Measurements from ENCODE around the gene DOCK2.
"Not testable (repeated sequence)": the region's sequence is repeated elsewhere in the genome, so short reads cannot be mapped to it uniquely, and the experiment has no call there.

DOCK2 gene

GRCh38 chr5:169602535-169602934, 34.5 kb upstream of the DOCK2 start:
- peak in 1 of 2 donors; percentile 48 for DNase-seq (ENCODE audit: low read depth in 2 of 2)
- H3K4me3 ChIP-seq (replicated peaks in 1 of 2; ENCODE audit: low read depth in 2 of 2, low read length in 2 of 2) = no peak overlapping the region
- TF ChIP-seq CTCF (IDR thresholded peaks at IDR 0.05; ENCODE audit: low read depth, low read length) = no peak

GRCh38 chr5:169606279-169606678, 30.8 kb upstream of the DOCK2 start:
- DNase-seq (ENCODE audit: low read depth in 2 of 2) = no peak
- TF ChIP-seq CTCF (IDR thresholded peaks at IDR 0.05; ENCODE audit: low read depth, low read length) = no peak
- H3K4me3 ChIP-seq (replicated peaks in 1 of 2; ENCODE audit: low read depth in 2 of 2, low read length in 2 of 2) = no peak overlapping the region

- H3K4me3 ChIP-seq (replicated peaks in 1 of 2; ENCODE audit: low read depth in 2 of 2, low read length in 2 of 2) = no peak overlapping the region
- no peak for DNase-seq (ENCODE audit: low read depth in 2 of 2)
- TF ChIP-seq CTCF (IDR thresholded peaks at IDR 0.05; ENCODE audit: low read depth, low read length) = no peak
These were observed 29.2 kb upstream of the DOCK2 start for GRCh38 chr5:169607882-169608281.

GRCh38 chr5:169609716-169610115, 27.4 kb upstream of the DOCK2 start:
- no peak for TF ChIP-seq CTCF (IDR thresholded peaks at IDR 0.05; ENCODE audit: low read depth, low read length)
- DNase-seq (ENCODE audit: low read depth in 2 of 2) = peak in 1 of 2 donors; percentile 77
- H3K4me3 ChIP-seq (replicated peaks in 1 of 2; ENCODE audit: low read depth in 2 of 2, low read length in 2 of 2) = no peak overlapping the region

- no peak overlapping the region for H3K4me3 ChIP-seq (replicated peaks in 1 of 2; ENCODE audit: low read depth in 2 of 2, low read length in 2 of 2)
- TF ChIP-seq CTCF (IDR thresholded peaks at IDR 0.05; ENCODE audit: low read depth, low read length) = no peak
- DNase-seq (ENCODE audit: low read depth in 2 of 2) = peak in 1 of 2 donors; percentile 44
These were observed 26.5 kb upstream of the DOCK2 start for GRCh38 chr5:169610606-169611005.

GRCh38 chr5:169615561-169615960, 21.5 kb upstream of the DOCK2 start:
- TF ChIP-seq CTCF (IDR thresholded peaks at IDR 0.05; ENCODE audit: low read depth, low read length) = no peak
- no peak overlapping the region for H3K4me3 ChIP-seq (replicated peaks in 1 of 2; ENCODE audit: low read depth in 2 of 2, low read length in 2 of 2)
- DNase-seq (ENCODE audit: low read depth in 2 of 2) = no peak

- not testable (repeated sequence) for H3K4me3 ChIP-seq (replicated peaks in 1 of 2; ENCODE audit: low read depth in 2 of 2, low read length in 2 of 2); DNase-seq (ENCODE audit: low read depth in 2 of 2)
These were observed 12.8 kb upstream of the DOCK2 start for GRCh38 chr5:169624307-169624706.

Data from cardiac fibroblast (primary cell).